Adrenal gland (tissue), 12 donors: ENCODE data around the gene TAF5L. TPM values are rescaled to one million over a fixed set of nuclear protein-coding genes. Genes with fewer than 3 reads are reported as not detected.

Source experiments
- DNase-seq, 7 donors: peaks; one replicate each; pipeline ENCODE4 v3.0.0-alpha.2; 2019 to 2020
- H3K27ac ChIP-seq, 5 donors: fragments of 200-600 bp; sonication (generic) in 4 of 5; 1 replicate in 3 of 5; 2 replicates in 2 of 5; pipeline versions ENCODE4 v1.5.1 to v1.8.0; 2016 to 2020; ENCODE audit warnings: mild to moderate bottlenecking in 1 of 5
- H3K27me3 ChIP-seq: fragments of 200-600 bp; 2 replicates; pipeline ENCODE4 v1.8.0; 2021
- H3K36me3 ChIP-seq, 2 donors: fragments of 200-600 bp; replicated peaks in 1 of 2; 1 replicate in 1 of 2; 2 replicates in 1 of 2; pipeline versions ENCODE4 v1.5.1 to v1.8.0; 2018 to 2022
- H3K4me1 ChIP-seq, 2 donors: fragments of 200-600 bp; replicated peaks in 1 of 2; 1 replicate in 1 of 2; 2 replicates in 1 of 2; pipeline versions ENCODE4 v1.5.1 to v1.8.0; 2018 to 2021
- H3K4me3 ChIP-seq, 4 donors: fragments of 200-600 bp; sonication (generic) in 3 of 4; one replicate each; pipeline ENCODE4 v1.5.1; 2016 to 2018
- H3K9me3 ChIP-seq, 3 donors: fragments of 200-600 bp; sonication (generic) in 1 of 3; replicated peaks in 1 of 3; 1 replicate in 2 of 3; 2 replicates in 1 of 3; pipeline versions ENCODE4 v1.5.1 to v1.8.0; 2016 to 2021
- CTCF ChIP-seq, 6 experiments: fragments of 450-650 bp in 4 of 6; fragments of 200-600 bp in 2 of 6; sonication (generic) in 1 of 6; IDR thresholded peaks; 1 replicate in 5 of 6; 2 replicates in 1 of 6; pipeline versions ENCODE4 v1.5.1 to v1.8.0; 2016 to 2021; ENCODE audit warnings: antibody characterized with exemption in 6 of 6, mild to moderate bottlenecking in 2 of 6, moderate library complexity in 1 of 6
- POLR2A ChIP-seq, 2 donors: fragments of 450-650 bp; IDR thresholded peaks; one replicate each; pipeline ENCODE4 v1.6.1; 2017; ENCODE audit warnings: antibody characterized with exemption in 2 of 2, mild to moderate bottlenecking in 2 of 2, moderate library complexity in 1 of 2
- WGBS, 4 donors: extraction: QIAGEN DNeasy Blood & Tissue Kit in 2 of 4; methylation state at CpG; one replicate each; pipeline versions ENCODE4 v1.1.5 to v1.1.7; 2013 to 2017; 5-methylcytosine and 5-hydroxymethylcytosine counted together
- intact Hi-C, 2 donors: fragments of 100-400 bp; cut with DNase I; formaldehyde crosslinking; loops; one replicate each; pipeline versions ENCODE4 v1.14.1 to v1.15.0; 2022 to 2023
- polyA plus RNA-seq, 3 donors: library from polyadenylated mRNA; stranded (reverse); fragments of 200-250 nt in 2 of 3; fragments of 350-450 nt in 1 of 3; fragmentation: Illumina TruSeq in 1 of 3; extraction: RNeasy Lipid Tissue Mini Kit (QIAGEN cat#74804) in 1 of 3; gene quantifications; one replicate each; pipeline ENCODE4 v1.2.3, GENCODE V29; 2013 to 2014
- total RNA-seq, 9 donors: library from RNA; depleted of rRNA in 4 of 9; stranded (reverse); fragments of >200 nt in 4 of 9; fragments of 120-200 nt in 1 of 9; fragmentation: NEBNext Ultra II Directional in 1 of 9; extraction: Animal tissue kit (Norgen Biotek cat#: 25700) in 1 of 9; gene quantifications; one replicate each; pipeline versions ENCODE4 v1.1.0 to v1.2.4, GENCODE V29; 2013 to 2023
- donor health status: healthy with polysubstance abuse.
- donor health status: Bipolar disorder and iron deficiency.
- donor health status: DM: yes; HTN: yes; CAD: no.
- donor health status: DM: no; HTN: no; CAD: no.
- donor health status: DM: no; HTN: no; CAD: no.
- donor health status: DM: yes; HTN: yes; CAD: no.

TAF5L gene
- total and polyA plus RNA-seq, 12 donors, result 5.4 to 16.0 (median 9.9) TPM

GRCh38 chr1:229657993-229658755, 32.3 kb upstream of the TAF5L start:
- TF ChIP-seq CTCF (IDR thresholded peaks at IDR 0.05), result no peak
- TF ChIP-seq POLR2A (IDR thresholded peaks at IDR 0.05), result no peak
- H3K27me3 ChIP-seq, result no peaks in the 10 kb centered on the region
- no peak overlapping the region for H3K27ac ChIP-seq
- H3K4me3 ChIP-seq, result no peak overlapping the region
- DNase-seq, result no peak
- intact Hi-C loops, result loop anchor here in 1 of 2 donors (2.0 kb wide), 1 partner anchor 645 kb away; no protein-coding TSS in a partner anchor
- 85 to 94% (median 92%) methylated on average over 2 of the region's 2 CpGs for WGBS, 4 donors
- no peaks in the 10 kb centered on the region for H3K4me1 ChIP-seq
- peaks cover 0 to 29% of the 10 kb centered on the region in 2 donors for H3K36me3 ChIP-seq
- H3K9me3 ChIP-seq, result no peaks in the 10 kb centered on the region

GRCh38 chr1:229655781-229656180, 29.9 kb upstream of the TAF5L start:
- TF ChIP-seq CTCF (IDR thresholded peaks at IDR 0.05) (no peak), POLR2A (IDR thresholded peaks at IDR 0.05) (no peak)
- Histone ChIP-seq H3K9me3 (no peaks in the 10 kb centered on the region), H3K36me3 (peaks cover 0 to 38% of the 10 kb centered on the region in 2 donors), H3K4me3 (no peak overlapping the region), H3K27me3 (no peaks in the 10 kb centered on the region), H3K4me1 (no peaks in the 10 kb centered on the region), H3K27ac (no peak overlapping the region)
- WGBS, 4 donors, result 85 to 92% (median 89%) methylated on average over 5 of the region's 5 CpGs
- intact Hi-C loops, result loop anchor here in 1 of 2 donors (2.0 kb wide), 1 partner anchor 647 kb away; no protein-coding TSS in a partner anchor
- DNase-seq, result no peak

- intact Hi-C loops, result no loop called here
- DNase-seq, result no peak
- Histone ChIP-seq H3K27ac (no peak overlapping the region), H3K36me3 (peaks cover 0 to 42% of the 10 kb centered on the region in 2 donors), H3K4me3 (no peak overlapping the region), H3K4me1 (no peaks in the 10 kb centered on the region), H3K9me3 (no peaks in the 10 kb centered on the region), H3K27me3 (no peaks in the 10 kb centered on the region)
- no peak for TF ChIP-seq CTCF (IDR thresholded peaks at IDR 0.05)
- TF ChIP-seq POLR2A (IDR thresholded peaks at IDR 0.05), result no peak
- WGBS, 4 donors, result 63 to 85% (median 78%) methylated on average over 1 of the region's 1 CpG
Measured at GRCh38 chr1:229653420-229653819, 27.5 kb upstream of the TAF5L start.

- DNase-seq, result no peak
- no peak for TF ChIP-seq POLR2A (IDR thresholded peaks at IDR 0.05)
- no peak for TF ChIP-seq CTCF (IDR thresholded peaks at IDR 0.05)
- Histone ChIP-seq H3K9me3 (no peaks in the 10 kb centered on the region), H3K36me3 (peaks cover 0 to 61% of the 10 kb centered on the region in 2 donors), H3K27me3 (no peaks in the 10 kb centered on the region), H3K4me1 (no peaks in the 10 kb centered on the region), H3K4me3 (no peak overlapping the region), H3K27ac (no peak overlapping the region)
- 95 to 100% (median 98%) methylated on average over 3 of the region's 3 CpGs for WGBS, 4 donors
- intact Hi-C loops, result no loop called here
Measured at GRCh38 chr1:229651546-229651945, 25.6 kb upstream of the TAF5L start.
